ENCODE measurements around the gene HOMER2.

DNA sequence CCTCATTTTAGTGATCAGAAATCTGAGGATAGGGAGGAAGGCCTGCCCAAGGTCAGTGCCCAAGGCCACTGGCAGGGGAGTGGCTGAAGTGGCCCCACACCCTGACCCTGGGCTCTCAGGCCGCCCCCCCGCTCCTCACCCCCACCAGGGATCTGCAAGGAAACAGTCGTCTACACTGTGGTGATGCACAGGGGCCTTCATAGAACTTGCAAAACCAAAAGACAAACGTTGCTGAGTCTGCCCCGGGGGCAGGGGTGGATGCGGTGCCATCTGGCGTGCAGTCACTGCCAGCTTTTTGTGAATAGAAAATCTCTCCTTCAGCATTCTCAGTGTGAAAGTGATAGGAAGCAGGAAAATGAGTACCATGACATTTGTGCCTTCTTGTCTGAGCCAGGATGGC, 101.8 kb downstream of the HOMER2 start:
- TF ChIP-seq, protein P1, sequence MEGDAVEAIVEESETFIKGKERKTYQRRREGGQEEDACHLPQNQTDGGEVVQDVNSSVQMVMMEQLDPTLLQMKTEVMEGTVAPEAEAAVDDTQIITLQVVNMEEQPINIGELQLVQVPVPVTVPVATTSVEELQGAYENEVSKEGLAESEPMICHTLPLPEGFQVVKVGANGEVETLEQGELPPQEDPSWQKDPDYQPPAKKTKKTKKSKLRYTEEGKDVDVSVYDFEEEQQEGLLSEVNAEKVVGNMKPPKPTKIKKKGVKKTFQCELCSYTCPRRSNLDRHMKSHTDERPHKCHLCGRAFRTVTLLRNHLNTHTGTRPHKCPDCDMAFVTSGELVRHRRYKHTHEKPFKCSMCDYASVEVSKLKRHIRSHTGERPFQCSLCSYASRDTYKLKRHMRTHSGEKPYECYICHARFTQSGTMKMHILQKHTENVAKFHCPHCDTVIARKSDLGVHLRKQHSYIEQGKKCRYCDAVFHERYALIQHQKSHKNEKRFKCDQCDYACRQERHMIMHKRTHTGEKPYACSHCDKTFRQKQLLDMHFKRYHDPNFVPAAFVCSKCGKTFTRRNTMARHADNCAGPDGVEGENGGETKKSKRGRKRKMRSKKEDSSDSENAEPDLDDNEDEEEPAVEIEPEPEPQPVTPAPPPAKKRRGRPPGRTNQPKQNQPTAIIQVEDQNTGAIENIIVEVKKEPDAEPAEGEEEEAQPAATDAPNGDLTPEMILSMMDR (IDR thresholded peaks at IDR 0.05; ENCODE audit: insufficient read depth, low read depth, low read length), result no peak
- TF ChIP-seq EZH2 (IDR thresholded peaks at IDR 0.05; ENCODE audit: insufficient read depth, low read length), result no peak
